A549 treated with CpdA at 1 μM for 4 hours (cell line): ENCODE measurements around the gene MRPL34. TPM values are rescaled to one million over a fixed set of nuclear protein-coding genes. Genes with fewer than 3 reads are reported as not detected.

Source experiments
- total RNA-seq: library from RNA; stranded (reverse); fragments of 200-300 nt; extraction: Qiagen RNA extraction; gene quantifications from 5 replicates; pipeline ENCODE4 v1.2.3, GENCODE V29; 2022; ENCODE audit warnings: low read depth

MRPL34 gene
- 69.3 to 104 TPM (median 95.7 TPM) in 5 replicates for total RNA-seq

GRCh38 chr19:17305517-17306284 lies at the start of gene MRPL34:
Gene MRPL34 (plus strand): TSS chr19:17305872. CDS start chr19:17305893, 21 bp downstream.

GRCh38 chr19:17264641-17264979 lies 41.1 kb upstream of the MRPL34 start, which contains the start of gene USHBP1:
Gene USHBP1 (minus strand): TSS chr19:17264745. CDS start chr19:17264299, 446 bp downstream.

GRCh38 chr19:17266975-17267788 lies 38.5 kb upstream of the MRPL34 start, which contains the start of gene BABAM1:
Gene BABAM1 (plus strand): TSS chr19:17267443. CDS start chr19:17268807, 1,364 bp downstream.

GRCh38 chr19:17281391-17282304 lies 24.0 kb upstream of the MRPL34 start, which contains the start of gene ANKLE1:
Gene ANKLE1 (plus strand): TSS chr19:17281901. CDS start chr19:17281921, 20 bp downstream.

GRCh38 chr19:17303167-17303939 lies 2.3 kb upstream of the MRPL34 start, which contains the start of gene ABHD8:
Gene ABHD8 (minus strand): TSS chr19:17303425. CDS start chr19:17301616, 1,809 bp downstream.

GRCh38 chr19:17309198-17309964 lies 3.7 kb downstream of the MRPL34 start, which contains the start of gene DDA1:
Gene DDA1 (plus strand): TSS chr19:17309563. CDS start chr19:17309655, 92 bp downstream.

GRCh38 chr19:17334414-17335409 lies 29.0 kb downstream of the MRPL34 start, which contains the start of gene ANO8:
Gene ANO8 (minus strand): TSS chr19:17334855. CDS start chr19:17334670, 185 bp downstream.

GRCh38 chr19:17336872-17337674 lies 31.4 kb downstream of the MRPL34 start, which contains the start of gene GTPBP3:
Gene GTPBP3 (plus strand): TSS chr19:17337553. CDS start chr19:17337612, 59 bp downstream.

Other genes with a start within 250 kb of the MRPL34 start
- 13.3 to 16.4 TPM (median 15.0 TPM) in 5 replicates for gene HAUS8, start 230.4 kb upstream of the MRPL34 start, total RNA-seq
- 31.7 to 40.7 TPM (median 34.0 TPM) in 5 replicates for gene MYO9B, start 230.1 kb upstream of the MRPL34 start, total RNA-seq
- 13.2 to 17.2 TPM (median 16.4 TPM) in 5 replicates for gene USE1, start 90.5 kb upstream of the MRPL34 start, total RNA-seq
- gene OCEL1, start 79.6 kb upstream of the MRPL34 start, total RNA-seq, result 9.6 to 12.2 TPM (median 12.0 TPM) in 5 replicates
- gene NR2F6, start 60.0 kb upstream of the MRPL34 start, total RNA-seq, result 23.8 to 61.8 TPM (median 55.3 TPM) in 5 replicates
- not detected in 5 replicates for gene USHBP1, start 41.1 kb upstream of the MRPL34 start, total RNA-seq
- gene BABAM1, start 38.4 kb upstream of the MRPL34 start, total RNA-seq, result 61.0 to 67.8 TPM (median 65.2 TPM) in 5 replicates
- 0.30 to 0.94 TPM (median 0.66 TPM) in 5 replicates for gene ANKLE1, start 24.0 kb upstream of the MRPL34 start, total RNA-seq
- 2.6 to 3.8 TPM (median 3.4 TPM) in 5 replicates for gene ABHD8, start 2.4 kb upstream of the MRPL34 start, total RNA-seq
- gene DDA1, start 3.7 kb downstream of the MRPL34 start, total RNA-seq, result 66.5 to 75.4 TPM (median 69.7 TPM) in 5 replicates
- gene ANO8, start 29.0 kb downstream of the MRPL34 start, total RNA-seq, result 2.8 to 4.7 TPM (median 4.0 TPM) in 5 replicates
- gene GTPBP3, start 31.7 kb downstream of the MRPL34 start, total RNA-seq, result 15.7 to 23.4 TPM (median 21.9 TPM) in 5 replicates
- not detected in 5 replicates for gene PLVAP, start 71.5 kb downstream of the MRPL34 start, total RNA-seq
- gene CCDC194, start 88.3 kb downstream of the MRPL34 start, total RNA-seq, result not detected in 5 replicates
- gene BST2, start 99.8 kb downstream of the MRPL34 start, total RNA-seq, result 0.10 to 0.14 TPM in 2 of 5 replicates, not detected in the others
- gene MVB12A, start 114.2 kb downstream of the MRPL34 start, total RNA-seq, result 28.2 to 42.0 TPM (median 39.8 TPM) in 5 replicates
- gene TMEM221, start 142.8 kb downstream of the MRPL34 start, total RNA-seq, result 0.56 to 0.92 TPM (median 0.74 TPM) in 5 replicates
- not detected in 5 replicates for gene NXNL1, start 155.1 kb downstream of the MRPL34 start, total RNA-seq
- gene SLC27A1, start 164.7 kb downstream of the MRPL34 start, total RNA-seq, result 2.0 to 3.4 TPM (median 2.8 TPM) in 5 replicates
- gene PGLS, start 205.8 kb downstream of the MRPL34 start, total RNA-seq, result 43.1 to 77.3 TPM (median 74.1 TPM) in 5 replicates
- gene COLGALT1, start 249.8 kb downstream of the MRPL34 start, total RNA-seq, result 56.1 to 75.0 TPM (median 69.7 TPM) in 5 replicates